CD14-positive monocyte (primary cell): Measurements from ENCODE around the gene MCMBP. TPM values are rescaled to one million over a fixed set of nuclear protein-coding genes. Genes with fewer than 3 reads are reported as not detected.
"Not testable (repeated sequence)": the region's sequence is repeated elsewhere in the genome, so short reads cannot be mapped to it uniquely, and the experiment has no call there.

Experiments used
- DNase-seq, 3 donors: peaks; one replicate each; pipeline ENCODE4 v3.0.0-alpha.2; 2011 to 2022
- H2AFZ ChIP-seq: 2 replicates; pipeline ENCODE4 v1.6.0; 2012; ENCODE audit warnings: mild to moderate bottlenecking, low read depth, low read length, inconsistent platforms; ENCODE audit not compliant: insufficient read depth, poor library complexity, severe bottlenecking
- H3K27ac ChIP-seq, 2 donors: 1 replicate in 1 of 2; 2 replicates in 1 of 2; pipeline ENCODE4 v1.5.1; 2012 to 2013; ENCODE audit warnings: low read length in 2 of 2, control low read depth in 1 of 2, inconsistent platforms in 1 of 2, low read depth in 1 of 2, mild to moderate bottlenecking in 1 of 2
- H3K27me3 ChIP-seq, 2 donors: one replicate each; pipeline versions ENCODE4 v1.6.0 to v1.6.1; 2011 to 2013; ENCODE audit warnings: low read length in 2 of 2; ENCODE audit not compliant: control insufficient read depth in 2 of 2, insufficient read depth in 2 of 2
- H3K36me3 ChIP-seq, 2 donors: replicated peaks in 1 of 2; 1 replicate in 1 of 2; 2 replicates in 1 of 2; pipeline versions ENCODE4 v1.5.1 to v1.6.1; 2012 to 2013; ENCODE audit warnings: low read length in 2 of 2, control low read depth in 1 of 2, inconsistent platforms in 1 of 2, mild to moderate bottlenecking in 1 of 2; ENCODE audit not compliant: insufficient read depth in 2 of 2, control insufficient read depth in 1 of 2
- H3K4me1 ChIP-seq, 2 donors: 1 replicate in 1 of 2; 2 replicates in 1 of 2; pipeline versions ENCODE4 v1.5.1 to v1.6.1; 2012 to 2013; ENCODE audit warnings: low read length in 2 of 2, control low read depth in 1 of 2, inconsistent platforms in 1 of 2, mild to moderate bottlenecking in 1 of 2, moderate library complexity in 1 of 2; ENCODE audit not compliant: insufficient read depth in 2 of 2, control insufficient read depth in 1 of 2
- H3K4me2 ChIP-seq: replicated peaks from 2 replicates; pipeline ENCODE3; 2012; ENCODE audit warnings: low read length, moderate library complexity, mild to moderate bottlenecking; ENCODE audit not compliant: poor library complexity, severe bottlenecking; ENCODE audit errors: extremely low read depth
- H3K4me3 ChIP-seq, 3 experiments: fragments of 200-600 bp in 1 of 3; sonication (generic) in 1 of 3; replicated peaks in 1 of 3; 1 replicate in 2 of 3; 2 replicates in 1 of 3; pipeline ENCODE4 v1.5.1; 2011 to 2013; ENCODE audit warnings: low read length in 3 of 3, mild to moderate bottlenecking in 3 of 3, control low read depth in 2 of 3, low read depth in 2 of 3, inconsistent platforms in 1 of 3, moderate library complexity in 1 of 3
- H3K79me2 ChIP-seq: 2 replicates; pipeline ENCODE4 v1.6.0; 2012; ENCODE audit warnings: mild to moderate bottlenecking, control low read depth, inconsistent platforms, low read length, moderate library complexity; ENCODE audit not compliant: insufficient read depth
- H3K9ac ChIP-seq: 2 replicates; pipeline ENCODE4 v1.6.0; 2017; ENCODE audit warnings: low read length, mild to moderate bottlenecking; ENCODE audit not compliant: insufficient read depth, poor library complexity, severe bottlenecking
- H3K9me3 ChIP-seq, 2 donors: replicated peaks in 1 of 2; 1 replicate in 1 of 2; 2 replicates in 1 of 2; pipeline versions ENCODE4 v1.5.1 to v1.6.1; 2012 to 2013; ENCODE audit warnings: low read length in 2 of 2, control low read depth in 1 of 2; ENCODE audit not compliant: control insufficient read depth in 1 of 2, insufficient read depth in 1 of 2
- H4K20me1 ChIP-seq: 2 replicates; pipeline ENCODE4 v1.6.0; 2012; ENCODE audit warnings: mild to moderate bottlenecking, low read length, control low read depth, moderate library complexity; ENCODE audit not compliant: insufficient read depth
- H3K27ac Mint-ChIP-seq, 7 donors: one replicate each; pipeline ENCODE4 v1.8.0; 2020; ENCODE audit warnings: mild to moderate bottlenecking in 7 of 7, mixed read lengths in 7 of 7, moderate library complexity in 6 of 7, inconsistent platforms in 2 of 7
- H3K27me3 Mint-ChIP-seq, 3 donors: one replicate each; pipeline ENCODE4 v1.8.0; 2021 to 2022; ENCODE audit warnings: low read depth in 3 of 3, mild to moderate bottlenecking in 3 of 3, mixed read lengths in 3 of 3, moderate library complexity in 3 of 3, inconsistent platforms in 1 of 3
- H3K36me3 Mint-ChIP-seq, 2 donors: one replicate each; pipeline ENCODE4 v1.8.0; 2020; ENCODE audit warnings: mixed read lengths in 2 of 2, inconsistent platforms in 1 of 2, mild to moderate bottlenecking in 1 of 2
- H3K4me1 Mint-ChIP-seq: one replicate; pipeline ENCODE4 v1.8.0; 2020; ENCODE audit warnings: mild to moderate bottlenecking, mixed read lengths
- H3K4me3 Mint-ChIP-seq, 2 donors: one replicate each; pipeline ENCODE4 v1.8.0; 2020; ENCODE audit warnings: mild to moderate bottlenecking in 2 of 2, mixed read lengths in 2 of 2, moderate library complexity in 1 of 2
- H3K9me3 Mint-ChIP-seq, 7 donors: one replicate each; pipeline ENCODE4 v1.8.0; 2020 to 2022; ENCODE audit warnings: mixed read lengths in 7 of 7, mild to moderate bottlenecking in 6 of 7, moderate library complexity in 6 of 7, inconsistent platforms in 2 of 7
- CTCF ChIP-seq: fragments of 200-600 bp; IDR thresholded peaks from one replicate; pipeline ENCODE4 v1.8.0; 2022; ENCODE audit warnings: antibody characterized with exemption, mild to moderate bottlenecking
- WGBS: methylation state at CpG from one replicate; pipeline ENCODE4 v1.1.5; 2013; ENCODE audit warnings: missing lambda C conversion rate; ENCODE audit not compliant: insufficient coverage; 5-methylcytosine and 5-hydroxymethylcytosine counted together
- intact Hi-C, 2 donors: fragments of 100-400 bp; cut with micrococcal nuclease; formaldehyde crosslinking; loops; one replicate each; pipeline versions ENCODE4 v1.15.0 to v1.15.1; 2023
- polyA plus RNA-seq, 3 donors: library from polyadenylated mRNA; depleted of rRNA in 1 of 3; unstranded in 2 of 3; stranded (reverse) in 1 of 3; fragments of 300-500 nt in 2 of 3; fragments of >200 nt in 1 of 3; fragmentation: Illumina TruSeq in 2 of 3; gene quantifications; 1 replicate in 2 of 3; 2 replicates in 1 of 3; pipeline ENCODE4 v1.2.3, GENCODE V29; 2012 to 2021

Gene MCMBP
- polyA plus RNA-seq, 3 donors: 40.3 to 96.7 (median 75.3) TPM

DNA sequence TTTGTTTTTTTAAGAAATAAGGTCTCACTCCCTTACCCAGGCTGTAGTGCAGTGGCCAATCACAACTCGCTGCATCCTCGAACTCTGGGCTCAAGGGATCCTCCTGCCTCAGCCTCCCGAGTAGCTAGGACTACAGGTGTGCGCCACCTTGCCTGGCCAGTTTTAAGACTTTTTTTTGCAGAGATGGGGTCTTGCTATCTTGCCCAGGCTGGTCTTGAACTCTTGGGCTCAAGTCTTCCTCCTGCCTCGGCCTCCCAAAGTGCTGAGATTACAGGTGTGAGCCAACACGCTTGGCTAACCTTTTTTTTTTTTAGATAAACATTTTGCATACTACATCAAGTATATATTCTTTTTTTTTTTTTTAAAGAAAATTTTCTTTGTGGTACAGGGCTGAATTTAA is 38.0 kb upstream of the MCMBP start:
- intact Hi-C loops: no loop called here
- Histone ChIP-seq H3K36me3 (peaks cover 76 to 95% of the 10 kb centered on the region in 2 donors), H3K4me1 (no peaks in the 10 kb centered on the region), H3K9me3 (no peaks in the 10 kb centered on the region), H3K27me3 (no peaks in the 10 kb centered on the region), H4K20me1 (no peaks in the 10 kb centered on the region), H3K27ac (no peak overlapping the region), H3K4me3 (no peak overlapping the region), H3K9ac (no peak overlapping the region), H2AFZ (no peak overlapping the region), H3K79me2 (no peaks in the 10 kb centered on the region), H3K4me2 (no peak overlapping the region)
- 100% methylated on average over 4 of the region's 6 CpGs for WGBS
- no peak for TF ChIP-seq CTCF
- Mint-ChIP-seq H3K27me3 (peaks cover 0 to 1% (median 0%) of the 10 kb centered on the region in 3 donors), H3K4me3 (no peak overlapping the region), H3K4me1 (no peaks in the 10 kb centered on the region), H3K36me3 (peaks cover 73 to 92% of the 10 kb centered on the region in 2 donors), H3K27ac (no peak overlapping the region), H3K9me3 (no peaks in the 10 kb centered on the region)
- DNase-seq: no peak

GRCh38 chr10:119908166-119908565 is 35.5 kb upstream of the MCMBP start:
- Histone ChIP-seq H3K36me3 (peaks cover 82 to 95% of the 10 kb centered on the region in 2 donors), H3K4me1 (no peaks in the 10 kb centered on the region), H3K79me2 (no peaks in the 10 kb centered on the region), H3K9me3 (no peaks in the 10 kb centered on the region), H3K4me2 (no peak overlapping the region), H3K9ac (no peak overlapping the region), H3K27me3 (no peaks in the 10 kb centered on the region), H2AFZ (no peak overlapping the region), H3K4me3 (no peak overlapping the region), H3K27ac (no peak overlapping the region), H4K20me1 (peaks cover 2% of the 10 kb centered on the region)
- intact Hi-C loops: no loop called here
- no peak for TF ChIP-seq CTCF
- no peak overlapping the region for H3K27ac Mint-ChIP-seq
- no peaks in the 10 kb centered on the region for H3K4me1 Mint-ChIP-seq
- no peak overlapping the region for H3K4me3 Mint-ChIP-seq
- peaks cover 78 to 92% of the 10 kb centered on the region in 2 donors for H3K36me3 Mint-ChIP-seq
- H3K9me3 Mint-ChIP-seq: no peaks in the 10 kb centered on the region
- peaks cover 0 to 1% (median 0%) of the 10 kb centered on the region in 3 donors for H3K27me3 Mint-ChIP-seq
- DNase-seq: no peak

DNA sequence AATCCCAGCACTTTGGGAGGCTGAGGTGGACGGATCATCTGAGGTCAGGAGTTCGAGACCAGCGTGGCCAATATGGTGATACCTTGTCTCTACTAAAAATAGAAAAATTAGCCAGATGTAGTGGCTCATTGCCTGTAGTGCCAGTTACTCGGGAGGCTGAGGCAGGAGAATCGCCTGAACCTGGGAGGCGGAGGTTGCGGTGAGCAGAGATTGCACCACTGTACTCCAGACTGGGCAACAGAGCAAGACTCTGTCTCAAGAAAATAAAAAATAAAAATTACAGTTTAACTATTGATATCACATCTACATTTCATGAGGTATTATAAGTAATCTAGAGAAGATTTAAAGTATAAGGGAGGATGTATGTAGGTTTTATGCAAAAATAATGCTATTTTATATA is 35.1 kb upstream of the MCMBP start:
- peak overlapping the region in 1 of 7 donors; percentile 32 for H3K27ac Mint-ChIP-seq
- H4K20me1 ChIP-seq, intact Hi-C loops, H3K27me3 Mint-ChIP-seq, H3K9ac ChIP-seq, H3K79me2 ChIP-seq, H3K9me3 ChIP-seq, H3K4me1 ChIP-seq, H3K4me1 Mint-ChIP-seq, H3K9me3 Mint-ChIP-seq, H3K4me3 Mint-ChIP-seq, H3K27ac ChIP-seq, H3K4me2 ChIP-seq, H2AFZ ChIP-seq, H3K4me3 ChIP-seq, H3K27me3 ChIP-seq, DNase-seq: not testable (repeated sequence)
- WGBS: 95% methylated on average over 6 of the region's 7 CpGs
- H3K36me3 ChIP-seq: peaks cover 82 to 95% of the 10 kb centered on the region in 2 donors
- peaks cover 78 to 92% of the 10 kb centered on the region in 2 donors for H3K36me3 Mint-ChIP-seq
